HepG2 (cell line): ENCODE results near the gene C9orf78. TPM values are rescaled to one million over a fixed set of nuclear protein-coding genes. Genes with fewer than 3 reads are reported as not detected.
"Not testable (repeated sequence)": the region's sequence is repeated elsewhere in the genome, so short reads cannot be mapped to it uniquely, and the experiment has no call there.

Experiments used
- ATAC-seq: fragments of 200-7000 bp; cut with Tn5 transposase; 3 replicates; pipeline ENCODE4 v1.9.1; 2020; ENCODE audit warnings: mild to moderate bottlenecking, moderate library complexity
- BruUV-seq: library from RNA; stranded (reverse); fragments of 400-500 nt; replicated peaks from 2 replicates; lab custom pipeline; 2021; lab: Mats Ljungman, UMichigan
- CTCF ChIA-PET: fragments of 300-600 bp; formaldehyde crosslinking; extraction: SDS; loops from one replicate; lab custom pipeline; 2021; ENCODE audit warnings: low total read pairs, inconsistent platforms, low intra/inter-chr PET ratio; lab: Yijun Ruan, JAX
- POLR2A ChIA-PET: fragments of 350-600 bp; sonication (Branson Sonifier 250); formaldehyde crosslinking; loops from one replicate; lab custom pipeline; 2020; ENCODE audit warnings: antibody characterized with exemption, inconsistent platforms; lab: Yijun Ruan, JAX
- DNase-seq: peaks from one replicate; pipeline ENCODE4 v3.0.0-alpha.2; 2015; ENCODE audit warnings: low spot score
- FAIRE-seq: peaks from 3 replicates; lab custom pipeline; 2011; peaks lifted over from hg19 to GRCh38; lab: Jason Lieb, UNC
- H2AFZ ChIP-seq: one replicate; pipeline ENCODE4 v1.6.1; 2011; ENCODE audit warnings: low read length, inconsistent platforms
- H3K27ac ChIP-seq: fragments of 300-600 bp; 3 replicates; pipeline ENCODE4 v1.8.0; 2011; ENCODE audit warnings: mixed run types, mild to moderate bottlenecking, mixed read lengths, low read length, inconsistent platforms; ENCODE audit not compliant: insufficient read depth; ENCODE audit errors: extremely low read length
- H3K27me3 ChIP-seq, 2 experiments: fragments of 200-600 bp in 1 of 2; 2 replicates in 1 of 2; 3 replicates in 1 of 2; pipeline versions ENCODE4 v1.6.0 to v1.8.0; 2011; ENCODE audit warnings: low read length in 2 of 2, mild to moderate bottlenecking in 2 of 2, moderate library complexity in 2 of 2, inconsistent platforms in 1 of 2; ENCODE audit not compliant: insufficient read depth in 2 of 2, control insufficient read depth in 1 of 2
- H3K36me3 ChIP-seq, 2 experiments: fragments of 200-600 bp in 1 of 2; replicated peaks in 1 of 2; 2 replicates in 1 of 2; 3 replicates in 1 of 2; pipeline versions ENCODE4 v1.5.1 to v1.8.0; 2011; ENCODE audit warnings: low read length in 2 of 2, inconsistent platforms in 1 of 2; ENCODE audit not compliant: insufficient read depth in 2 of 2, control insufficient read depth in 1 of 2
- H3K4me1 ChIP-seq: 2 replicates; pipeline ENCODE4 v1.5.1; 2012; ENCODE audit warnings: low read length, inconsistent platforms; ENCODE audit not compliant: insufficient read depth
- H3K4me2 ChIP-seq: 2 replicates; pipeline ENCODE4 v1.6.0; 2011; ENCODE audit warnings: low read depth, low read length, inconsistent platforms
- H3K4me3 ChIP-seq, 3 experiments: fragments of 200-600 bp in 1 of 3; sonication (generic), shearing (Covaris generic) in 1 of 3; replicated peaks in 1 of 3; 2 replicates each; pipeline ENCODE4 v1.5.1; 2011 to 2016; ENCODE audit warnings: low read length in 3 of 3, inconsistent platforms in 2 of 3, low read depth in 2 of 3, mild to moderate bottlenecking in 2 of 3, control low read depth in 1 of 3, mixed read lengths in 1 of 3; ENCODE audit not compliant: insufficient read depth in 1 of 3
- H3K79me2 ChIP-seq: one replicate; pipeline ENCODE4 v1.6.1; 2011; ENCODE audit warnings: low read length, inconsistent platforms; ENCODE audit not compliant: insufficient read depth
- H3K9ac ChIP-seq: 2 replicates; pipeline ENCODE4 v1.6.0; 2011; ENCODE audit warnings: mild to moderate bottlenecking, low read depth, low read length, inconsistent platforms; ENCODE audit not compliant: insufficient read depth
- H3K9me3 ChIP-seq: 2 replicates; pipeline ENCODE4 v1.5.1; 2012; ENCODE audit warnings: mild to moderate bottlenecking, low read length
- H4K20me1 ChIP-seq: 2 replicates; pipeline ENCODE4 v1.6.0; 2011; ENCODE audit warnings: inconsistent platforms, mild to moderate bottlenecking, low read length, moderate library complexity; ENCODE audit not compliant: insufficient read depth
- ASH2L ChIP-seq: fragments of 300-600, 200-600 bp; sonication (generic); IDR thresholded peaks from 2 replicates; pipeline ENCODE4 v1.7.0; 2017; ENCODE audit warnings: low read depth, mild to moderate bottlenecking, moderate library complexity, mixed read lengths, low read length; ENCODE audit not compliant: insufficient read length
- ATF3 ChIP-seq: sonication (generic); formaldehyde crosslinking; IDR thresholded peaks from 2 replicates; pipeline ENCODE4 v1.4.0; 2020; ENCODE audit warnings: missing genetic modification reagents
- BCL3 ChIP-seq: sonication (generic); formaldehyde crosslinking; IDR thresholded peaks from 2 replicates; pipeline ENCODE4 v1.5.1; 2020; ENCODE audit warnings: mild to moderate bottlenecking, missing genetic modification reagents, moderate library complexity
- BRCA1 ChIP-seq: sonication (generic); formaldehyde crosslinking; IDR thresholded peaks from 2 replicates; pipeline ENCODE4 v1.4.0; 2020; ENCODE audit warnings: missing genetic modification reagents
- NONO ChIP-seq, 2 experiments: fragments of 450-650 bp in 1 of 2; sonication (generic) in 1 of 2; formaldehyde crosslinking in 1 of 2; IDR thresholded peaks in 1 of 2; conservative IDR thresholded peaks in 1 of 2; 2 replicates each; pipeline versions ENCODE4 v1.6.1 to v1.8.0; 2017 to 2022; ENCODE audit warnings: mild to moderate bottlenecking in 1 of 2, missing genetic modification reagents in 1 of 2, moderate library complexity in 1 of 2
- ONECUT2 ChIP-seq: sonication (generic); formaldehyde crosslinking; IDR thresholded peaks from 2 replicates; pipeline ENCODE4 v1.4.0; 2020; ENCODE audit warnings: missing genetic modification reagents
- ZMAT5 ChIP-seq: sonication (generic); formaldehyde crosslinking; IDR thresholded peaks from 2 replicates; pipeline ENCODE4 v1.5.0; 2020; ENCODE audit warnings: mild to moderate bottlenecking, low read depth, missing genetic modification reagents, borderline replicate concordance
- ZNF264 ChIP-seq: sonication (generic); formaldehyde crosslinking; IDR thresholded peaks from 2 replicates; pipeline ENCODE4 v1.4.0; 2020; ENCODE audit warnings: missing genetic modification reagents
- ZNF558 ChIP-seq: sonication (generic); formaldehyde crosslinking; IDR thresholded peaks from 2 replicates; pipeline ENCODE4 v1.9.0; 2022; ENCODE audit warnings: mild to moderate bottlenecking, missing genetic modification reagents, borderline replicate concordance
- WGBS: methylation state at CpG from one replicate; pipeline ENCODE4 v1.1.6; 2017; ENCODE audit warnings: low lambda C conversion rate; 5-methylcytosine and 5-hydroxymethylcytosine counted together
- in situ Hi-C: cut with HindIII; loops from 2 replicates; pipeline ENCODE4 v1.10.0; 2017; ENCODE audit warnings: low pct_unique_long_range_greater_than_20kb; ENCODE audit not compliant: extremely low pct_ligation_motif_present
- intact Hi-C: fragments of 100-400 bp; cut with micrococcal nuclease; formaldehyde crosslinking; loops from one replicate; pipeline ENCODE4 v1.10.0; 2022; ENCODE audit not compliant: unreplicated experiment
- polyA plus RNA-seq, 8 experiments: library from polyadenylated mRNA; depleted of rRNA in 3 of 8; stranded (reverse) in 7 of 8; unstranded in 1 of 8; fragments of >200 nt; fragmentation: Illumina TruSeq in 4 of 8; extraction: Trizol in 4 of 8; gene quantifications; 2 replicates each; pipeline versions ENCODE4 v1.2.1 to v1.2.3, GENCODE V29; 2011 to 2016; ENCODE audit warnings: low read depth in 4 of 8, missing spikeins in 1 of 8, mixed read lengths in 1 of 8; ENCODE audit not compliant: insufficient read depth in 1 of 8
- total RNA-seq, 5 experiments: library from RNA; depleted of rRNA; stranded (reverse); fragments of >200 nt; fragmentation: Illumina TruSeq; extraction: Trizol; gene quantifications; 2 replicates each; pipeline ENCODE4 v1.2.3, GENCODE V29; 2016; ENCODE audit warnings: low read depth in 1 of 5

C9orf78 gene
- total and polyA plus RNA-seq, 2 of the 13 experiments (the other 11 are each of a cell fraction or from before 2014, with no cell fraction given), result 18.4 to 35.5 TPM

- 0% methylated on average over 1 of the region's 1 CpG for WGBS
- no TSS peak for BruUV-seq
Measured at GRCh38 chr9:129785866-129786265, 49.2 kb downstream of the C9orf78 start.

GRCh38 chr9:129784970-129785369, 50.1 kb downstream of the C9orf78 start:
- DNase-seq, POLR2A ChIA-PET, H4K20me1 ChIP-seq, H2AFZ ChIP-seq, FAIRE-seq, H3K9ac ChIP-seq, ATAC-seq, H3K4me1 ChIP-seq, H3K4me2 ChIP-seq, BruUV-seq, H3K79me2 ChIP-seq, H3K9me3 ChIP-seq, H3K4me3 ChIP-seq, H3K36me3 ChIP-seq, H3K27ac ChIP-seq: not testable (repeated sequence)
- intact Hi-C loops, result loop anchor here (5.0 kb wide), 1 partner anchor 143 kb away; the partner anchor contains the start of gene ASB6
- in situ Hi-C loops, result loop anchor here (5.0 to 10.0 kb wide), 2 partner anchors 48 to 140 kb away; partner anchors contain the start of gene ASB6
- peaks cover 3 to 24% of the 10 kb centered on the region in 2 experiments; a peak in 2 of 5 replicates for H3K27me3 ChIP-seq
- CTCF ChIA-PET, result interaction anchor here (1.8 to 2.5 kb wide), 2 partner anchors 47 to 143 kb away, joined by 15 to 56 read pairs; partner anchors contain the start of gene ASB6
- WGBS, result 21% methylated on average over 11 of the region's 11 CpGs

More at GRCh38 chr9:129785866-129786265, 49.2 kb downstream of the C9orf78 start:
- Histone ChIP-seq H3K27me3 (peaks cover 3 to 24% of the 10 kb centered on the region in 2 experiments; a peak in 1 of 5 replicates), H3K79me2 (no peaks in the 10 kb centered on the region), H3K4me1 (peaks cover 4% of the 10 kb centered on the region; the same call in 1 of the 2 replicates), H2AFZ (no peak overlapping the region), H3K9ac (no peak overlapping the region), H3K27ac (no peak overlapping the region), H4K20me1 (no peaks in the 10 kb centered on the region), H3K4me3 (no peak overlapping the region), H3K9me3 (no peaks in the 10 kb centered on the region), H3K36me3 (no peaks in the 10 kb centered on the region), H3K4me2 (no peak overlapping the region)
- POLR2A ChIA-PET, result no interaction called here
- no peak for DNase-seq
- TF ChIP-seq ZNF558 (CRISPR knock-in tag), result no peak
- no peak for TF ChIP-seq NONO (IDR thresholded peaks at IDR 0.05)
- TF ChIP-seq NONO (CRISPR knock-in tag; conservative IDR thresholded peaks at IDR 0.05), result no peak
- TF ChIP-seq ZNF264 (CRISPR knock-in tag), result no peak
- no peak for TF ChIP-seq ONECUT2 (CRISPR knock-in tag)
- TF ChIP-seq ATF3 (CRISPR knock-in tag), result no peak
- TF ChIP-seq ASH2L, result no peak
- TF ChIP-seq BCL3, result no peak
- TF ChIP-seq ZMAT5 (CRISPR knock-in tag), result no peak
- no peak for TF ChIP-seq BRCA1 (CRISPR knock-in tag)
- in situ Hi-C loops, result loop anchor here (10.0 kb wide), 1 partner anchor 141 kb away; the partner anchor contains the start of gene ASB6
- FAIRE-seq, result no peak
- CTCF ChIA-PET, result interaction anchor here (0.7 kb wide), 1 partner anchor 48 kb away, joined by 3 read pairs; no protein-coding TSS in a partner anchor
- no peak for ATAC-seq
- intact Hi-C loops, result no loop called here
